ENCODE measurements around the gene GIMAP5.

GIMAP5 gene

DNA sequence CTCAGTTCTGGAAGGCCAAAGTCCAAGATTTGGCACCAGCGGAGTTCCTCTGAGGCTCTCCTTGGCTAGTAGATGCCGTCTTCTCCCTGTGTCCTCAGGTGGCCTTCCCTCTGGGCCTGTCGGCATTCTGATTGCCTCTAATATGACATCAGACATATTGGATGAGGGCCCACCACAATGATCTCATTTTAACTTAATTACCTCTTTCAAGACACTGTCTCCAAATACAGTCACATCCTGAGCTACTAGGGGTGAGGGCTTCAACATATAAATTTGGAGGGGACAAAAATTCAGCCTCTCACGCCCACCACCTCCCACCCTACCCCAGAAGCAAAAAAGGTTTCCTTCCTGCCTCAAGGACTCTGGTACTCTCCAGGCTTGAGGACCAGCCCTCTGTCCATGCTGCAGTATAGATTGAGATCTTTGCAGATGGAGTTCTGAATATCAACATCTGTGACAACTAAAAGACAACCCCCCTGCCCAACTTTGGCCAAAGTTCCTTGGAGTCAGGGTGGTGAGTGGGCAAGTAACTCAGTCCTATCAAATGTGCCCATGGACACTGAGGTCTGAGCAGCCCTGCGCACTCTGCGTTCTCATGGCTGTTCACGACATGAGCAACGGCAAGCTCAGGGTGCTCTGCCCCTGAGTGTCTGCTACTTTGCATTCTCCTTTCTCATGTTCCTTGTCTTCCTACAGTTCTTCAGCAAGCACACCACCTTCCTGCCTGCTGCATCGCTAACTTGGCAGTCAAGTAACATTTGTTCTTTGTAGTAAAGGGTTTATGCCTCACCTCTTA lies 51.5 kb downstream of the GIMAP5 start:
- H3K9ac ChIP-seq (ENCODE audit: low read depth, low read length) = no peak overlapping the region
- H3K4me2 ChIP-seq (ENCODE audit: insufficient read depth, low read length) = no peak overlapping the region

DNA sequence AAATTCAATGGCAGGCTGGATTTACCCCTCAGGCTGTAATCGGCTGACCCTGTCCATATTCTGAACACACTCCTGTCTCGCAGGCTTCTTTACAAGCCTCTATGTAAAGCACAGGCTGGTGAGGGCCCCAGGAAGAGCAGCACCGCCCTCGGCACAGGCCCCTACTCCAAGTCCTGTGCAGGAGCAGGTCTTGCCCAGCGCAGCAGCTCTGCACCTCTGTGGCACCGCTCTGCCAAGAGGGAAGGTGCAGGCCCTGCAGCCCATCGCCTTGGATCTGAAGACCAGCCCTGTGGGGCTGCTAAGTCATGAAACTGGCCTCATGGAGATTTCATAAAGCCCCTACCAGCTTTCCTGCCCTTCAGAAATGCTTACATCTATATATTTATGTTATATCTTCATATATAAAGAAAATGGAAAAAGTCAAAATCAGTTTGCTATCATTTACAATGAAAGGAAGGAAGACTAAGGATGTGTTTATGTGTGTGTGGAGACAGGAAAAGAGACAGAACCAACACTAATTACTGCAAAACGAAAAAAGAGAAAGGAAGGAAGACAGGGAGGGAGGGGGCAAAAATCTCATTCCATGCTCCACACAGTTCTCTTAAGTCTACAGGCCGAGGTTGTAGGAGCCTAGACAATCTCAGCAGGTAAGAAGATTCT lies 53.3 kb downstream of the GIMAP5 start:
- Histone ChIP-seq H3K4me2 (ENCODE audit: insufficient read depth, low read length) (no peak overlapping the region), H3K4me3 (ENCODE audit: low read depth in 1 of 2, low read length in 2 of 2) (no peak overlapping the region), H3K79me2 (ENCODE audit: insufficient read depth, low read length) (no peaks in the 10 kb centered on the region), H3K4me1 (ENCODE audit: insufficient read depth, low read length) (no peaks in the 10 kb centered on the region), H3K27ac (ENCODE audit: low read length) (no peak overlapping the region), H4K20me1 (ENCODE audit: insufficient read depth, low read length) (no peaks in the 10 kb centered on the region; the same call in 1 of the 2 replicates), H2AFZ (ENCODE audit: low read depth, low read length) (no peak overlapping the region), H3K36me3 (ENCODE audit: insufficient read depth, low read length) (no peaks in the 10 kb centered on the region), H3K9ac (ENCODE audit: low read depth, low read length) (no peak overlapping the region), H3K27me3 (ENCODE audit: insufficient read depth, low read length, poor library complexity) (peaks cover 42% of the 10 kb centered on the region), H3K9me3 (ENCODE audit: insufficient read depth, low read length, severe bottlenecking) (no peaks in the 10 kb centered on the region)
- DNase-seq (no peak), ATAC-seq (ENCODE audit: insufficient read depth, low read depth) (no peak)
- TF ChIP-seq, protein P1, sequence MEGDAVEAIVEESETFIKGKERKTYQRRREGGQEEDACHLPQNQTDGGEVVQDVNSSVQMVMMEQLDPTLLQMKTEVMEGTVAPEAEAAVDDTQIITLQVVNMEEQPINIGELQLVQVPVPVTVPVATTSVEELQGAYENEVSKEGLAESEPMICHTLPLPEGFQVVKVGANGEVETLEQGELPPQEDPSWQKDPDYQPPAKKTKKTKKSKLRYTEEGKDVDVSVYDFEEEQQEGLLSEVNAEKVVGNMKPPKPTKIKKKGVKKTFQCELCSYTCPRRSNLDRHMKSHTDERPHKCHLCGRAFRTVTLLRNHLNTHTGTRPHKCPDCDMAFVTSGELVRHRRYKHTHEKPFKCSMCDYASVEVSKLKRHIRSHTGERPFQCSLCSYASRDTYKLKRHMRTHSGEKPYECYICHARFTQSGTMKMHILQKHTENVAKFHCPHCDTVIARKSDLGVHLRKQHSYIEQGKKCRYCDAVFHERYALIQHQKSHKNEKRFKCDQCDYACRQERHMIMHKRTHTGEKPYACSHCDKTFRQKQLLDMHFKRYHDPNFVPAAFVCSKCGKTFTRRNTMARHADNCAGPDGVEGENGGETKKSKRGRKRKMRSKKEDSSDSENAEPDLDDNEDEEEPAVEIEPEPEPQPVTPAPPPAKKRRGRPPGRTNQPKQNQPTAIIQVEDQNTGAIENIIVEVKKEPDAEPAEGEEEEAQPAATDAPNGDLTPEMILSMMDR (IDR thresholded peaks at IDR 0.05; ENCODE audit: borderline replicate concordance, extremely low read depth, low read length, poor library complexity, severe bottlenecking) = no peak
- TF ChIP-seq EZH2 (IDR thresholded peaks at IDR 0.05; ENCODE audit: borderline replicate concordance, low read depth, low read length, severe bottlenecking) = no peak

More for the DNA sequence above, 51.5 kb downstream of the GIMAP5 start:
- ATAC-seq (ENCODE audit: insufficient read depth, low read depth) (no peak), DNase-seq (no peak)
- Histone ChIP-seq H2AFZ (ENCODE audit: low read depth, low read length) (no peak overlapping the region), H3K9me3 (ENCODE audit: insufficient read depth, low read length, severe bottlenecking) (no peaks in the 10 kb centered on the region), H3K27ac (ENCODE audit: low read length) (no peak overlapping the region), H4K20me1 (ENCODE audit: insufficient read depth, low read length) (no peaks in the 10 kb centered on the region; the same call in 1 of the 2 replicates), H3K27me3 (ENCODE audit: insufficient read depth, low read length, poor library complexity) (peaks cover 38% of the 10 kb centered on the region), H3K4me1 (ENCODE audit: insufficient read depth, low read length) (no peaks in the 10 kb centered on the region), H3K36me3 (ENCODE audit: insufficient read depth, low read length) (no peaks in the 10 kb centered on the region), H3K79me2 (ENCODE audit: insufficient read depth, low read length) (no peaks in the 10 kb centered on the region), H3K4me3 (ENCODE audit: low read depth in 1 of 2, low read length in 2 of 2) (no peak overlapping the region)
- no peak for TF ChIP-seq EZH2 (IDR thresholded peaks at IDR 0.05; ENCODE audit: borderline replicate concordance, low read depth, low read length, severe bottlenecking)
- TF ChIP-seq, protein P1 (IDR thresholded peaks at IDR 0.05; ENCODE audit: borderline replicate concordance, extremely low read depth, low read length, poor library complexity, severe bottlenecking) = no peak

DNA sequence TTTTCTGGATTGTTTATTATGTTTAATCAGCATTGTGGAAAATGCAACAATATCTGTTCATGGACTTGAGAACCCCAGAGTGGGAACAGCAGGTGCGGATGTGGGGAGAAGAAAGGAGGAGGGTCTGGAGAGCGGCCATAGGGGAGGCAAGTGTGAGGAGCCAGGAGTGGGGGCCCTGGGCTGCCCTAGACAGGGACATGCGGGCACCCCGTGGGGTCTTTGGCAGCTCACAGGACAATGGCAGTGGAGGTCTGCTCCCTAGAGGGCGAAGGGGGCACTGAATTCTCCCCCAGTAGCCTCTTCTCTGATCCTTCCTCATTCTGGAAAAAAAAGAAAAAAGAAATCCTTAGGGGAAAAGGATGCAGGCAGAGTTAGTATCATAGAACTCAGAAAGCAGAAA lies 54.1 kb downstream of the GIMAP5 start:
- no peak for DNase-seq

More for the DNA sequence above, 54.1 kb downstream of the GIMAP5 start:
- TF ChIP-seq EZH2 (IDR thresholded peaks at IDR 0.05; ENCODE audit: borderline replicate concordance, low read depth, low read length, severe bottlenecking) = no peak
- TF ChIP-seq, protein P1 (IDR thresholded peaks at IDR 0.05; ENCODE audit: borderline replicate concordance, extremely low read depth, low read length, poor library complexity, severe bottlenecking) = no peak
- H3K4me3 ChIP-seq (ENCODE audit: low read depth in 1 of 2, low read length in 2 of 2) = no peak overlapping the region
- no peak for ATAC-seq (ENCODE audit: insufficient read depth, low read depth)
- no peaks in the 10 kb centered on the region for H3K9me3 ChIP-seq (ENCODE audit: insufficient read depth, low read length, severe bottlenecking)
- peaks cover 39% of the 10 kb centered on the region for H3K27me3 ChIP-seq (ENCODE audit: insufficient read depth, low read length, poor library complexity)
- no peak overlapping the region for H3K9ac ChIP-seq (ENCODE audit: low read depth, low read length)
- no peaks in the 10 kb centered on the region; the same call in 1 of the 2 replicates for H4K20me1 ChIP-seq (ENCODE audit: insufficient read depth, low read length)
- H3K27ac ChIP-seq (ENCODE audit: low read length) = no peak overlapping the region
- H3K4me1 ChIP-seq (ENCODE audit: insufficient read depth, low read length) = no peaks in the 10 kb centered on the region
- no peak overlapping the region for H3K4me2 ChIP-seq (ENCODE audit: insufficient read depth, low read length)
- H3K79me2 ChIP-seq (ENCODE audit: insufficient read depth, low read length) = no peaks in the 10 kb centered on the region
- H2AFZ ChIP-seq (ENCODE audit: low read depth, low read length) = no peak overlapping the region
- H3K36me3 ChIP-seq (ENCODE audit: insufficient read depth, low read length) = no peaks in the 10 kb centered on the region

All from DND-41 (cell line).